ENCODE data around the gene LRRC4C. TPM values are rescaled to one million over a fixed set of nuclear protein-coding genes. Genes with fewer than 3 reads are reported as not detected.

The LRRC4C gene
- total RNA-seq, 2 donors from 2014 or later, result 0.95 to 3.2 TPM

DNA sequence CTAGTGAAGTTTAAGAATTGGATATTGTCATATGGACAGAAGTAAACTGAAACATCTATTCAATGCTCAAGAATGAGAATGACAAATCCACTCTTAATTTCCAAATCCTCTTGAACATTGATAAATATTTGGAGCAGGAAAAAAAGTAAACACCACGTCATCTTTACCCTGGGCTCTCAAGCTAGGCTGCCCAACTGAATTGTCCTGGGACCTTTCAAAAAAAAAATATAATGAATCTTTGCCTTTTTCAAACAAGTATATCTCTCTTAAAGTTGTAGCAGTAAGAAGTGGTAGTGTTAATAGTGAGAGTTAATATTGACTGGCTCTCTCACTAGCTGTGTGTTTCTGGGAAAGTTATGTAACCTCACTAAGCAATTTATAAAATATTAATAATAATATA lies 374.3 kb downstream of the LRRC4C start:
- DNase-seq (ENCODE audit: low spot score), result no peak
- ATAC-seq (ENCODE audit: insufficient number of reproducible peaks, low FRiP score, low read depth), result no peak
- Histone ChIP-seq H3K36me3 (no peaks in the 10 kb centered on the region), H3K9me3 (no peaks in the 10 kb centered on the region), H3K4me3 (no peak overlapping the region), H3K4me1 (ENCODE audit: control insufficient read depth in 1 of 2, low read depth in 2 of 2) (no peaks in the 10 kb centered on the region), H3K27ac (no peak overlapping the region), H3K27me3 (replicated peaks; ENCODE audit: insufficient read depth) (no peaks in the 10 kb centered on the region)
- TF ChIP-seq, protein P1, sequence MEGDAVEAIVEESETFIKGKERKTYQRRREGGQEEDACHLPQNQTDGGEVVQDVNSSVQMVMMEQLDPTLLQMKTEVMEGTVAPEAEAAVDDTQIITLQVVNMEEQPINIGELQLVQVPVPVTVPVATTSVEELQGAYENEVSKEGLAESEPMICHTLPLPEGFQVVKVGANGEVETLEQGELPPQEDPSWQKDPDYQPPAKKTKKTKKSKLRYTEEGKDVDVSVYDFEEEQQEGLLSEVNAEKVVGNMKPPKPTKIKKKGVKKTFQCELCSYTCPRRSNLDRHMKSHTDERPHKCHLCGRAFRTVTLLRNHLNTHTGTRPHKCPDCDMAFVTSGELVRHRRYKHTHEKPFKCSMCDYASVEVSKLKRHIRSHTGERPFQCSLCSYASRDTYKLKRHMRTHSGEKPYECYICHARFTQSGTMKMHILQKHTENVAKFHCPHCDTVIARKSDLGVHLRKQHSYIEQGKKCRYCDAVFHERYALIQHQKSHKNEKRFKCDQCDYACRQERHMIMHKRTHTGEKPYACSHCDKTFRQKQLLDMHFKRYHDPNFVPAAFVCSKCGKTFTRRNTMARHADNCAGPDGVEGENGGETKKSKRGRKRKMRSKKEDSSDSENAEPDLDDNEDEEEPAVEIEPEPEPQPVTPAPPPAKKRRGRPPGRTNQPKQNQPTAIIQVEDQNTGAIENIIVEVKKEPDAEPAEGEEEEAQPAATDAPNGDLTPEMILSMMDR (IDR thresholded peaks at IDR 0.05), result no peak

DNA sequence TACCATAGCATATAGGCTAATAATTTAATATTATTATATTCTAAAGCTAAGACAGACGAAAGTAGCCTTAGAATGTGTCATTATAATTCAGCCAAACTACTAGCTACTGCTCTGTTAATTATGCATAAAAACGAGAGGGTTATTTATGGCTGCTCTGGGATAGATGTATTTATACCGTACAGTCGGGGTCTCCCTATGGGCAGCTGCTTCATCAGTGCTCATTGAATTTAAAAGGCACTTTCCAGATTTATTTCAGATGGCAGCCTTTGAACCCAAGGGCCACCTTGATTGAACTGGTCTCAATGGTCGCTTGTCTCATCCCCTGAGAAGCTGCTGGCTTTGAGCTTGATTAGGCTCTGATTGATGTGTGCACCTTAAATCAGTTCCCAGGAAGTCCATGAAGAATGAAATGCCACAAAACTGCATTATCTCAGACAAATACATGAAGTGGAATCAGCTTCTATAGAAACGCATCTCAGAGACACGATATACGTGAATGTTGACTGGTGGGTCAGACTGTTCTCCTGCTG lies 377.6 kb downstream of the LRRC4C start:
- no peak for DNase-seq (ENCODE audit: low spot score)
- Histone ChIP-seq H3K27me3 (replicated peaks; ENCODE audit: insufficient read depth) (no peaks in the 10 kb centered on the region), H3K27ac (no peak overlapping the region), H3K9me3 (no peaks in the 10 kb centered on the region), H3K4me3 (no peak overlapping the region), H3K36me3 (no peaks in the 10 kb centered on the region), H3K4me1 (ENCODE audit: control insufficient read depth in 1 of 2, low read depth in 2 of 2) (no peaks in the 10 kb centered on the region)
- ATAC-seq (ENCODE audit: insufficient number of reproducible peaks, low FRiP score, low read depth), result no peak
- TF ChIP-seq, protein P1 (IDR thresholded peaks at IDR 0.05), result no peak

DNA sequence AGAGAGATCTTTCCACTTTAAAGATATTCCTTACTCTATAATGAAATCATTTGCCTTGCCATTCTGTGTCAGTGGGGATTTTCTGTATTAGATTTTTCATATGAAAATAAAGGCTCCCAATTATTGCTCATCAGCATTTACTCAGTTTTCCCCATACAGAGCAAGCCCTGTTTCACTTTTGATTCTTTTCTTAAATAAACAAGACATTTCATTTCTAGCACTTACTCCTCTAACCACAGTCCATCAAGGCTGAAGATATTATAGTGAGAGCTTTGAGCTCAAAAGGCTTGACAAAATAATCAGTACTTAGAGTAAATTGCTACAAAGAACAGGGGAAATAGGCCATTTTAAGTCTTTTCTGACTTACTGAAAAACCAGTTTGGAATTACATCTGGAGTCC lies 385.1 kb downstream of the LRRC4C start:
- no peaks in the 10 kb centered on the region for H3K4me1 ChIP-seq (ENCODE audit: control insufficient read depth in 1 of 2, low read depth in 2 of 2)
- TF ChIP-seq, protein P1 (IDR thresholded peaks at IDR 0.05), result no peak
- no peaks in the 10 kb centered on the region for H3K9me3 ChIP-seq
- H3K36me3 ChIP-seq, result no peaks in the 10 kb centered on the region
- no peaks in the 10 kb centered on the region for H3K27me3 ChIP-seq (replicated peaks; ENCODE audit: insufficient read depth)
- ATAC-seq (ENCODE audit: insufficient number of reproducible peaks, low FRiP score, low read depth), result no peak
- no peak for DNase-seq (ENCODE audit: low spot score)
- no peak overlapping the region for H3K4me3 ChIP-seq
- H3K27ac ChIP-seq, result no peak overlapping the region

DNA sequence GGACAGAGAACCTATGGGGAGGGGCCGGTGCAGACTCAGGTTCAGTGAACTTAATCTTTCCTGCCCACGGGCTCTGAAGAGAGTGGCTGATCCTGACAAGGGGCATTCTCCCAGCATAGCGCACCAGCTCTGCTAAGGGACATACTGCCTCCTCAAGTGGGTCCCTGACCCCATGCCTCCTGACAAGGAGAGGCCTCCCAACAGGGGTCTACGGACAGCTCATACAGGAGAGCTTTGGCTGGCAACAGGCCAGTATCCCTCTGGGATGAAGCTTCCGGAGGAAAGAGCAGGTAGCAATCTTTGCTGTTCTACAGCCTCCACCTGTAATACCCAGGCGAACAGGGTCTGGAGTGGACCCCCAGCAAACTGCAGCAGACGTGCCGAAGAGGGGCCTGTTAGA lies 394.0 kb downstream of the LRRC4C start:
- Histone ChIP-seq H3K27me3 (replicated peaks; ENCODE audit: insufficient read depth) (no peaks in the 10 kb centered on the region), H3K9me3 (no peaks in the 10 kb centered on the region), H3K4me3 (no peak overlapping the region), H3K36me3 (no peaks in the 10 kb centered on the region), H3K4me1 (ENCODE audit: control insufficient read depth in 1 of 2, low read depth in 2 of 2) (no peaks in the 10 kb centered on the region), H3K27ac (no peak overlapping the region)
- ATAC-seq (ENCODE audit: insufficient number of reproducible peaks, low FRiP score, low read depth), result no peak
- no peak for DNase-seq (ENCODE audit: low spot score)
- TF ChIP-seq, protein P1 (IDR thresholded peaks at IDR 0.05), result no peak

DNA sequence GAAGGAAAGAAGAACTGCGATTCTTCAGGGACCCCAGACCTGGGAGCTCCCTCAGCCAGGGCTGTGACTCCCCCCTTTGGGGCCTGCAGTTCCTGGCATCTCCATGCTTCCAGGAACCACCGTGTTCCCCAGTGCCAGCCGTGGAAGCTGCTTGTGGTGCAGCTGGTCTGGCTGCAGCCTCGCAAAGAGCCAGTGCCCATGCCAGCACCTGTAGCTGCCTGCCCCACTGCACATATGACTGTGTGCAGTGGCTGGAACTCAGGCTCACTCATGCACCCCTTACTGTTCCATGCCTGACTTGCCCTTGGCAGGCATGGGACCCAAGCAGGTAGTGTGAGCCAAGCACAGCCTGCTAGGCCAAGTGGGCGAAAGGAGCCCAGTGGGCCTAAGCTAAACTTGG lies 401.3 kb downstream of the LRRC4C start:
- Histone ChIP-seq H3K4me3 (no peak overlapping the region), H3K36me3 (no peaks in the 10 kb centered on the region), H3K4me1 (ENCODE audit: control insufficient read depth in 1 of 2, low read depth in 2 of 2) (no peaks in the 10 kb centered on the region), H3K27me3 (replicated peaks; ENCODE audit: insufficient read depth) (no peaks in the 10 kb centered on the region), H3K27ac (no peak overlapping the region), H3K9me3 (no peaks in the 10 kb centered on the region)
- TF ChIP-seq, protein P1 (IDR thresholded peaks at IDR 0.05), result no peak
- no peak for ATAC-seq (ENCODE audit: insufficient number of reproducible peaks, low FRiP score, low read depth)
- DNase-seq (ENCODE audit: low spot score), result no peak
